ENCODE data around the gene CCDC188.

The CCDC188 gene

DNA sequence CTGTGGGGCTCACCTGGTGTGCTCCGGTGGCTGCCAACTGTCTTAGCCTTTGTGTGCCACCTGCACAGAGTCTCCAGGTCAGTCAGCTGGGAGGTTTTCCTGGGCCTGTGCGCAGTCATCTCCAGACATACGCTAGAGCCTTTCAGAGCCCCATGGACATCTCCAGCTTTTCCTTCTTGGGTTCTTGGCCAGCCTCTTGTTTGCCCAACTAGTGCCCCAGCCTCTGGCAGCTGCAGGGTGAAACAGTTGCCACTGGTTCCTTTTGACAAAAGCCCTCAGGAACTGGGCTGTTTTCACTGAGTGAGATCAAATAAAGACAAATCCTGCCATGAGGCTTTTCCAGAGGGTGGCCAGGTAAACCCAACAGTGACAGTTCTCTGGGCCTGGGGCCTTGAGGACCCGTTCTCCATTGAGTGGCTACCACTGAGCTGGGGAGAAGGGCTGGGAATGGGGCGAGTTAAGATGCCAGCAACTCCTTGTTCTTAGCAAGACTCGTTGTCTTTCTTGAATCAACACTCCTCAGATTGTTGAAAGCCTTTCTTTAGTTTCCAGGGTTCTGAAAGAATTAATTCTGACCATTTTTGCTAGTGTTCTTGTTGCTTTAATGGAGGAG is 51.6 kb downstream of the CCDC188 start:
- Histone ChIP-seq H3K27me3 (ENCODE audit: insufficient read depth, poor library complexity, severe bottlenecking) (no peaks in the 10 kb centered on the region), H3K4me3 (replicated peaks; ENCODE audit: insufficient read depth, low read length) (no peak overlapping the region), H3K27ac (replicated peaks) (no peak overlapping the region)
- TF ChIP-seq POLR2AphosphoS5 (IDR thresholded peaks at IDR 0.05; ENCODE audit: low read depth) (no peak), SPI1 (IDR thresholded peaks at IDR 0.05; ENCODE audit: borderline replicate concordance, low read depth) (no peak), CTCF (IDR thresholded peaks at IDR 0.05; ENCODE audit: insufficient read depth, low read length) (no peak), GABPA (IDR thresholded peaks at IDR 0.05; ENCODE audit: low read depth) (no peak)
- TF ChIP-seq, protein P1, sequence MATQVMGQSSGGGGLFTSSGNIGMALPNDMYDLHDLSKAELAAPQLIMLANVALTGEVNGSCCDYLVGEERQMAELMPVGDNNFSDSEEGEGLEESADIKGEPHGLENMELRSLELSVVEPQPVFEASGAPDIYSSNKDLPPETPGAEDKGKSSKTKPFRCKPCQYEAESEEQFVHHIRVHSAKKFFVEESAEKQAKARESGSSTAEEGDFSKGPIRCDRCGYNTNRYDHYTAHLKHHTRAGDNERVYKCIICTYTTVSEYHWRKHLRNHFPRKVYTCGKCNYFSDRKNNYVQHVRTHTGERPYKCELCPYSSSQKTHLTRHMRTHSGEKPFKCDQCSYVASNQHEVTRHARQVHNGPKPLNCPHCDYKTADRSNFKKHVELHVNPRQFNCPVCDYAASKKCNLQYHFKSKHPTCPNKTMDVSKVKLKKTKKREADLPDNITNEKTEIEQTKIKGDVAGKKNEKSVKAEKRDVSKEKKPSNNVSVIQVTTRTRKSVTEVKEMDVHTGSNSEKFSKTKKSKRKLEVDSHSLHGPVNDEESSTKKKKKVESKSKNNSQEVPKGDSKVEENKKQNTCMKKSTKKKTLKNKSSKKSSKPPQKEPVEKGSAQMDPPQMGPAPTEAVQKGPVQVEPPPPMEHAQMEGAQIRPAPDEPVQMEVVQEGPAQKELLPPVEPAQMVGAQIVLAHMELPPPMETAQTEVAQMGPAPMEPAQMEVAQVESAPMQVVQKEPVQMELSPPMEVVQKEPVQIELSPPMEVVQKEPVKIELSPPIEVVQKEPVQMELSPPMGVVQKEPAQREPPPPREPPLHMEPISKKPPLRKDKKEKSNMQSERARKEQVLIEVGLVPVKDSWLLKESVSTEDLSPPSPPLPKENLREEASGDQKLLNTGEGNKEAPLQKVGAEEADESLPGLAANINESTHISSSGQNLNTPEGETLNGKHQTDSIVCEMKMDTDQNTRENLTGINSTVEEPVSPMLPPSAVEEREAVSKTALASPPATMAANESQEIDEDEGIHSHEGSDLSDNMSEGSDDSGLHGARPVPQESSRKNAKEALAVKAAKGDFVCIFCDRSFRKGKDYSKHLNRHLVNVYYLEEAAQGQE (IDR thresholded peaks at IDR 0.05; ENCODE audit: insufficient replicate concordance, low read depth): no peak
- DNase-seq (ENCODE audit: low read depth in 1 of 2, low spot score in 1 of 2): no peak

Small RNA genes lying within 50 kb of the gene (microRNA-seq; reads per million reads assigned to microRNA genes)
- gene MIR6816: 4.2 reads per million, percentile 12 among the genes with 10 or more reads in this experiment
